GM21723 (cell line): Measurements from ENCODE around the gene DLK1.

Source experiments
- ATAC-seq: cut with Tn5 transposase; IDR thresholded peaks from one replicate; pipeline ENCODE4 v1.9.1; 2021; ENCODE audit warnings: mild to moderate bottlenecking, moderate library complexity; ENCODE audit not compliant: unreplicated experiment

DLK1 gene

DNA sequence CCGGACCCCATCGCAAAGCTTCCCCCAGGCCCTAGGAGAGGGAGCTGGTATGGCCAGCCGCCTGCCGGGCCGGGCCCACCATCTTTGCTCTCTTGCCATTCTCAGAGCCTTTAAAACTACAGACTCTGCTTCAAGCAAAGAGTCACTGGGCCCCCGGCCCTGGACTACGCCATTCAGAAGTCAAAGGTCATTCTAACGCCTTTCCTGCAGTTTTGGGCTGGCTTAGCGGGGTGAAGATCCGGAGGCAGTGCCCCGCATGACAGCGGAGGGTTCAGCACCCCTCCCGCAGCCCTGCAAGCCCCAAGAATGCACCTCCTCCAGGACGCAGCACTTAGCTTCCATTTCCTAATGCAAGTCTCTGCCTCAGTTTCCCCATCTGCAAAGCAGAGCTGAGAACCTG, 61.0 kb downstream of the DLK1 start:
- ATAC-seq: no peak
